Activated CD8-positive, alpha-beta T cell treated with anti-CD3 and anti-CD28 coated beads for 36 hours (primary cell): ENCODE measurements around the gene DUXA. TPM values are rescaled to one million over a fixed set of nuclear protein-coding genes. Genes with fewer than 3 reads are reported as not detected.

Experiments
- ATAC-seq: fragments of 200-7000 bp; cut with Tn5 transposase; one replicate; pipeline ENCODE4 v1.10.0; 2021; ENCODE audit warnings: mild to moderate bottlenecking, moderate library complexity
- CTCF ChIA-PET: fragments of 350-600 bp; sonication (Branson Sonifier 250); formaldehyde crosslinking; loops from one replicate; lab custom pipeline; 2021; ENCODE audit warnings: antibody characterized with exemption; lab: Charles Lee
- POLR2A ChIA-PET: fragments of 350-600 bp; sonication (Branson Sonifier 250); formaldehyde crosslinking; loops from one replicate; lab custom pipeline; 2021; ENCODE audit warnings: antibody characterized with exemption; lab: Charles Lee
- DNase-seq: peaks from one replicate; pipeline ENCODE4 v3.0.0-alpha.2; 2020
- H3K27ac Mint-ChIP-seq: one replicate; pipeline ENCODE4 v1.8.0; 2021; ENCODE audit warnings: mild to moderate bottlenecking, mixed read lengths
- H3K27me3 Mint-ChIP-seq: one replicate; pipeline ENCODE4 v1.8.0; 2021; ENCODE audit warnings: mixed read lengths
- H3K36me3 Mint-ChIP-seq: one replicate; pipeline ENCODE4 v1.8.0; 2021; ENCODE audit warnings: low read depth, mixed read lengths
- H3K4me1 Mint-ChIP-seq: one replicate; pipeline ENCODE4 v1.8.0; 2021; ENCODE audit warnings: low read depth, mixed read lengths
- H3K4me3 Mint-ChIP-seq: one replicate; pipeline ENCODE4 v1.8.0; 2021; ENCODE audit warnings: mild to moderate bottlenecking, moderate library complexity, mixed read lengths
- H3K9me3 Mint-ChIP-seq: one replicate; pipeline ENCODE4 v1.8.0; 2021; ENCODE audit warnings: mixed read lengths
- CTCF ChIP-seq: fragments of 200-600 bp; IDR thresholded peaks from one replicate; pipeline ENCODE4 v1.8.0; 2022; ENCODE audit warnings: antibody characterized with exemption, mild to moderate bottlenecking
- intact Hi-C: fragments of 100-400 bp; cut with micrococcal nuclease; formaldehyde crosslinking; loops from one replicate; pipeline ENCODE4 v1.10.0; 2022
- total RNA-seq, 2 experiments: library from RNA; stranded (reverse); gene quantifications; one replicate each; pipeline ENCODE4 v1.2.3, GENCODE V29; 2021

DUXA gene
- total RNA-seq, 2 experiments from 2014 or later: not detected

- CTCF ChIA-PET: interaction anchor here (0.7 kb wide), 1 partner anchor 213 kb away, joined by 3 read pairs; no protein-coding TSS in a partner anchor
- intact Hi-C loops: no loop called here
- TF ChIP-seq CTCF: no peak
- peaks cover 1% of the 10 kb centered on the region for H3K27me3 Mint-ChIP-seq
- peaks cover 27% of the 10 kb centered on the region for H3K9me3 Mint-ChIP-seq
- no peak for DNase-seq
- H3K4me3 Mint-ChIP-seq: peak overlapping the region; percentile 94
- peaks cover 80% of the 10 kb centered on the region for H3K36me3 Mint-ChIP-seq
- ATAC-seq: peak; percentile 41
- POLR2A ChIA-PET: interaction anchor here (0.8 to 0.9 kb wide), 2 partner anchors 188 to 626 kb away, joined by 3 to 4 read pairs; no protein-coding TSS in a partner anchor
- H3K27ac Mint-ChIP-seq: peak overlapping the region; percentile 91
- peaks cover 29% of the 10 kb centered on the region for H3K4me1 Mint-ChIP-seq
Observed at GRCh38 chr19:57192993-57193392, 25.7 kb upstream of the DUXA start.

- Mint-ChIP-seq H3K4me1 (peaks cover 29% of the 10 kb centered on the region), H3K4me3 (peak overlapping the region; percentile 94), H3K36me3 (peaks cover 77% of the 10 kb centered on the region), H3K27me3 (peaks cover 5% of the 10 kb centered on the region), H3K27ac (peak overlapping the region; percentile 91), H3K9me3 (peaks cover 27% of the 10 kb centered on the region)
- ChIA-PET POLR2A (interaction anchor here (1.3 to 1.5 kb wide), 2 partner anchors 10 to 16 kb away, joined by 3 to 5 read pairs; no protein-coding TSS in a partner anchor), CTCF (interaction anchor here (0.6 kb wide), 1 partner anchor 42 kb away, joined by 3 read pairs; no protein-coding TSS in a partner anchor)
- intact Hi-C loops: no loop called here
- ATAC-seq: no peak
- no peak for TF ChIP-seq CTCF
- DNase-seq: peak; percentile 18
Observed at GRCh38 chr19:57192077-57192420, 24.8 kb upstream of the DUXA start.

GRCh38 chr19:57191141-57192076, 24.1 kb upstream of the DUXA start, which contains the start of gene ZNF264:
Gene ZNF264 (plus strand): TSS chr19:57191500. CDS start chr19:57191914, 414 bp downstream.
- peak; percentile 92 for DNase-seq
- Mint-ChIP-seq H3K4me1 (peaks cover 29% of the 10 kb centered on the region), H3K4me3 (peak within 1 kb of the TSS; percentile 94), H3K9me3 (peaks cover 25% of the 10 kb centered on the region), H3K36me3 (peaks cover 71% of the 10 kb centered on the region), H3K27ac (peak within 1 kb of the TSS; percentile 95), H3K27me3 (peaks cover 5% of the 10 kb centered on the region)
- ChIA-PET CTCF (no interaction called here), POLR2A (interaction anchor here (0.9 to 1.5 kb wide), 4 partner anchors 11 to 125 kb away, joined by 3 to 5 read pairs (median 3); no protein-coding TSS in a partner anchor)
- intact Hi-C loops: no loop called here
- TF ChIP-seq CTCF: no peak
- peak; percentile 97 for ATAC-seq

- CTCF ChIA-PET: no interaction called here
- intact Hi-C loops: no loop called here
Observed at GRCh38 chr19:57190301-57190700, 23.0 kb upstream of the DUXA start.

More at GRCh38 chr19:57190301-57190700, 23.0 kb upstream of the DUXA start:
- Mint-ChIP-seq H3K27ac (peak overlapping the region; percentile 95), H3K36me3 (peaks cover 62% of the 10 kb centered on the region), H3K27me3 (peaks cover 5% of the 10 kb centered on the region), H3K4me1 (peaks cover 29% of the 10 kb centered on the region), H3K9me3 (peaks cover 22% of the 10 kb centered on the region), H3K4me3 (peak overlapping the region; percentile 94)
- ATAC-seq: no peak
- no peak for DNase-seq
- TF ChIP-seq CTCF: no peak
- POLR2A ChIA-PET: interaction anchor here (0.9 kb wide), 1 partner anchor 126 kb away, joined by 3 read pairs; no protein-coding TSS in a partner anchor
